Activated T-cell treated with anti-CD3 and anti-CD28 coated beads, Interleukin-2, amount 50 U/mL, for 4 hours (primary cell): ENCODE data around the gene CEP63. TPM values are rescaled to one million over a fixed set of nuclear protein-coding genes. Genes with fewer than 3 reads are reported as not detected.

Experiments used
- ATAC-seq, 2 donors: fragments of 200-7000 bp; cut with Tn5 transposase; one replicate each; pipeline ENCODE4 v1.10.0; 2021
- DNase-seq: peaks from one replicate; pipeline ENCODE4 v3.0.0-alpha.2; 2020
- H3K27me3 Mint-ChIP-seq: one replicate; pipeline ENCODE4 v1.8.0; 2021; ENCODE audit warnings: low read depth, mixed read lengths
- H3K36me3 Mint-ChIP-seq: one replicate; pipeline ENCODE4 v1.8.0; 2022; ENCODE audit warnings: mixed read lengths; ENCODE audit not compliant: insufficient read depth
- H3K4me1 Mint-ChIP-seq: one replicate; pipeline ENCODE4 v1.8.0; 2021; ENCODE audit warnings: low read depth, mixed read lengths
- H3K4me3 Mint-ChIP-seq: one replicate; pipeline ENCODE4 v1.8.0; 2021; ENCODE audit warnings: mild to moderate bottlenecking, moderate library complexity, mixed read lengths
- H3K9me3 Mint-ChIP-seq: one replicate; pipeline ENCODE4 v1.8.0; 2021; ENCODE audit warnings: mixed read lengths
- total RNA-seq, 3 donors: library from RNA; stranded (reverse); gene quantifications; one replicate each; pipeline ENCODE4 v1.2.1, GENCODE V29; 2021

Gene CEP63
- total RNA-seq, 3 donors from 2014 or later = 15.6 to 18.3 (median 17.6) TPM

GRCh38 chr3:134622806-134623365 lies 137.0 kb downstream of the CEP63 start:
- Mint-ChIP-seq H3K27me3 (no peaks in the 10 kb centered on the region), H3K36me3 (no peaks in the 10 kb centered on the region), H3K9me3 (no peaks in the 10 kb centered on the region), H3K4me1 (no peaks in the 10 kb centered on the region), H3K4me3 (no peak overlapping the region)
- DNase-seq = no peak
- peak in 1 of 2 donors; percentile 20 for ATAC-seq

- no peak for ATAC-seq
- H3K4me3 Mint-ChIP-seq = no peak overlapping the region
- H3K9me3 Mint-ChIP-seq = no peaks in the 10 kb centered on the region
- no peaks in the 10 kb centered on the region for H3K36me3 Mint-ChIP-seq
- H3K27me3 Mint-ChIP-seq = no peaks in the 10 kb centered on the region
- H3K4me1 Mint-ChIP-seq = no peaks in the 10 kb centered on the region
- no peak for DNase-seq
Measured at GRCh38 chr3:134623615-134624245, 137.9 kb downstream of the CEP63 start.

Other genes with a start within 250 kb of the CEP63 start
- gene RYK, start 235.2 kb upstream of the CEP63 start, total RNA-seq = 10 to 100 TPM; 29.8 to 38.8 (median 38.1) TPM
- gene AMOTL2, start 111.6 kb upstream of the CEP63 start, total RNA-seq = under 1 TPM; 0.16 to 0.87 (median 0.20) TPM
- 10 to 100 TPM; 44.1 to 47.6 (median 47.1) TPM for gene ANAPC13, start 72 bp upstream of the CEP63 start, total RNA-seq
- not detected for gene KY, start 165.0 kb downstream of the CEP63 start, total RNA-seq